ENCODE results near the gene MEP1A.

MEP1A gene

GRCh38 chr6:46792635-46793034 lies 554 bp upstream of the MEP1A start:
- TF ChIP-seq CTCF (IDR thresholded peaks at IDR 0.05; ENCODE audit: low read depth, low read length): no peak
- no peak overlapping the region for H3K4me3 ChIP-seq (ENCODE audit: low read depth, low read length)

- no peak for TF ChIP-seq CTCF (IDR thresholded peaks at IDR 0.05; ENCODE audit: low read depth, low read length)
- H3K4me3 ChIP-seq (ENCODE audit: low read depth, low read length): no peak overlapping the region
Measured at GRCh38 chr6:46794068-46794467, 879 bp downstream of the MEP1A start.

DNA sequence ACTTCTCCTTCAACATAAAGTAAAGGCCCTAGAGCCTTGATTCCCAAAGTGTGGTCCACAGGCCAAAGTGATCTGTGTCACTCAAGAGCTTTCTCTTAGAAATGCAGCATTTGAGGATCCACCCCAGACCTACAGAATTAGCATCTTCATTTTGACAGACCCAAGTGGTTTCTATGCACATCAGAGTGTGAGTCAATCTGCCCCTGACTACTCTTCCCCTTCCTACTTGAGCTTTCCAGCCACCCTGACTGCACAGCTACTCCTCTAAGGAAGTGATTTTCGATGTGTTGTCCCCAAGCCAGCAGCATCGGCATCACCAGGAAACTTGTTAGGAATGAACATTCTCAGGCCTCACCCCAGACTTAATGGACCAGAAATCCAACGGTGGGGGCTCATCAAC lies 2.6 kb downstream of the MEP1A start:
- no peak overlapping the region for H3K4me3 ChIP-seq (ENCODE audit: low read depth, low read length)
- TF ChIP-seq CTCF (IDR thresholded peaks at IDR 0.05; ENCODE audit: low read depth, low read length): no peak

GRCh38 chr6:46796848-46797580 lies 3.8 kb downstream of the MEP1A start:
- TF ChIP-seq CTCF (IDR thresholded peaks at IDR 0.05; ENCODE audit: low read depth, low read length): no peak

GRCh38 chr6:46799657-46800056 lies 6.5 kb downstream of the MEP1A start:
- H3K4me3 ChIP-seq (ENCODE audit: low read depth, low read length): no peak overlapping the region
- TF ChIP-seq CTCF (IDR thresholded peaks at IDR 0.05; ENCODE audit: low read depth, low read length): no peak

More at GRCh38 chr6:46796848-46797580, 3.8 kb downstream of the MEP1A start:
- no peak overlapping the region for H3K4me3 ChIP-seq (ENCODE audit: low read depth, low read length)

DNA sequence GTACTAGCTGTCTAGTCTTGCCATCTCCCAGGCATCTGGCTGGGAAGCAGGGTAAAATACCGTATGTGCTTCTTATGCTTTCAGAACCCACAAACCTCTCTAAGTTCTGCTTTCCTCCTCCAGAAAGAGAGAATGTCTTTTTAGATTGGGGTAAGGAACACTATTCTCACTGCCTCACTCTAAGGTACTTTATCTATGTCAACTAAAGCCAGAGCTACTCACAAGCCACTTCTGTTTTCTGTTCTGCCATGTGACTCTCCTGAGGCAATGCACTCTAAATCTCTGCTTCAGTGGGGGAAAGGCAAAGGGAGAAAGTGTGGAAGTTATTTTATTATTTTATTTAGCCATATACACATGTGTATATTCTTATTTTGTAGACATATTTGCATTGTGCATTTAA lies 15.6 kb downstream of the MEP1A start:
- TF ChIP-seq CTCF (IDR thresholded peaks at IDR 0.05; ENCODE audit: low read depth, low read length): no peak

GRCh38 chr6:46815130-46815529 lies 21.9 kb downstream of the MEP1A start:
- TF ChIP-seq CTCF (IDR thresholded peaks at IDR 0.05; ENCODE audit: low read depth, low read length): no peak
- no peak overlapping the region for H3K4me3 ChIP-seq (ENCODE audit: low read depth, low read length)

More for the DNA sequence above, 15.6 kb downstream of the MEP1A start:
- H3K4me3 ChIP-seq (ENCODE audit: low read depth, low read length): no peak overlapping the region

All from WI38 (cell line).